K562 (cell line): ENCODE data around the gene ALX3. TPM values are rescaled to one million over a fixed set of nuclear protein-coding genes. Genes with fewer than 3 reads are reported as not detected.
"Not testable (repeated sequence)": the region's sequence is repeated elsewhere in the genome, so short reads cannot be mapped to it uniquely, and the experiment has no call there.

Experiments
- ATAC-seq: fragments of 200-7000 bp; cut with Tn5 transposase; 3 replicates; pipeline ENCODE4 v1.9.1; 2020; ENCODE audit warnings: moderate library complexity
- BruUV-seq: library from RNA; stranded (reverse); fragments of 400-500 nt; replicated peaks from 2 replicates; lab custom pipeline; 2021; lab: Mats Ljungman, UMichigan
- CTCF ChIA-PET: fragments of 300-600 bp; formaldehyde crosslinking; extraction: SDS; loops from one replicate; lab custom pipeline; 2021; ENCODE audit warnings: low intra/inter-chr PET ratio; lab: Yijun Ruan, JAX
- POLR2A ChIA-PET: fragments of 300-600, 350-650 bp; sonication (Branson Sonifier 250); formaldehyde crosslinking; extraction: SDS; loops from one replicate; lab custom pipeline; 2021; ENCODE audit warnings: antibody characterized with exemption, inconsistent platforms; lab: Yijun Ruan, JAX
- DNase-seq, 4 experiments: peaks; one replicate each; pipeline versions ENCODE4 v3.0.0 to v3.0.0-alpha.2; 2011 to 2018; ENCODE audit warnings: low spot score in 3 of 4, mixed read lengths in 3 of 4; ENCODE audit errors: extremely low read depth in 1 of 4
- FAIRE-seq: peaks from 2 replicates; lab custom pipeline; 2011; peaks lifted over from hg19 to GRCh38; lab: Jason Lieb, UNC
- H2AFZ ChIP-seq: 2 replicates; pipeline ENCODE4 v1.6.0; 2011; ENCODE audit warnings: low read depth, low read length, control low read depth, inconsistent platforms
- H3K27ac ChIP-seq: fragments of 200-600 bp; 3 replicates; pipeline ENCODE4 v1.8.0; 2011; ENCODE audit warnings: low read depth, mild to moderate bottlenecking, control low read depth, inconsistent platforms, low read length, moderate library complexity, mixed read lengths; ENCODE audit errors: extremely low read depth
- H3K27me3 ChIP-seq, 2 experiments: fragments of 300-600 bp in 1 of 2; 2 replicates in 1 of 2; 3 replicates in 1 of 2; pipeline versions ENCODE4 v1.6.0 to v1.8.0; 2011; ENCODE audit warnings: inconsistent platforms in 2 of 2, low read length in 2 of 2, mild to moderate bottlenecking in 1 of 2, mixed read lengths in 1 of 2, moderate library complexity in 1 of 2; ENCODE audit not compliant: control insufficient read depth in 2 of 2, insufficient read depth in 2 of 2
- H3K36me3 ChIP-seq: fragments of 300-600 bp; 3 replicates; pipeline ENCODE4 v1.8.0; 2011; ENCODE audit warnings: mild to moderate bottlenecking, low read length, inconsistent platforms; ENCODE audit not compliant: control insufficient read depth, insufficient read depth
- H3K4me1 ChIP-seq, 2 experiments: fragments of 200-600 bp in 1 of 2; replicated peaks in 1 of 2; 2 replicates in 1 of 2; 3 replicates in 1 of 2; pipeline versions ENCODE4 v1.5.1 to v1.8.0; 2011; ENCODE audit warnings: inconsistent platforms in 2 of 2, low read length in 2 of 2, mild to moderate bottlenecking in 1 of 2, mixed read lengths in 1 of 2, moderate library complexity in 1 of 2; ENCODE audit not compliant: control insufficient read depth in 2 of 2, insufficient read depth in 2 of 2
- H3K4me2 ChIP-seq: 2 replicates; pipeline ENCODE4 v1.6.1; 2011; ENCODE audit warnings: low read length, control low read depth, inconsistent platforms, mixed read lengths; ENCODE audit not compliant: insufficient read depth
- H3K4me3 ChIP-seq: fragments of 200-600 bp; sonication (generic), shearing (Covaris generic); 2 replicates; pipeline ENCODE4 v1.5.1; 2016; ENCODE audit warnings: control low read depth, inconsistent platforms
- H3K79me2 ChIP-seq: fragments of 200-600 bp; 3 replicates; pipeline ENCODE4 v1.8.0; 2011; ENCODE audit warnings: low read length, inconsistent platforms; ENCODE audit not compliant: control insufficient read depth, insufficient read depth
- H3K9ac ChIP-seq, 2 experiments: 2 replicates each; pipeline versions ENCODE4 v1.6.0 to v1.6.1; 2011; ENCODE audit warnings: low read depth in 2 of 2, low read length in 2 of 2, control low read depth in 1 of 2, inconsistent platforms in 1 of 2, mild to moderate bottlenecking in 1 of 2, mixed read lengths in 1 of 2; ENCODE audit not compliant: insufficient read depth in 1 of 2
- H3K9me1 ChIP-seq: one replicate; pipeline ENCODE4 v1.6.0; 2011; ENCODE audit warnings: inconsistent platforms, mild to moderate bottlenecking, low read length, moderate library complexity; ENCODE audit not compliant: control insufficient read depth, insufficient read depth
- H3K9me3 ChIP-seq: replicated peaks from 2 replicates; pipeline ENCODE4 v1.5.1; 2011; ENCODE audit warnings: low read depth, low read length, inconsistent platforms; ENCODE audit not compliant: control insufficient read depth, insufficient read depth
- H4K20me1 ChIP-seq: replicated peaks from 2 replicates; pipeline ENCODE4 v1.6.1; 2011; ENCODE audit warnings: low read length, inconsistent platforms, mixed read lengths; ENCODE audit not compliant: control insufficient read depth, insufficient read depth
- DACH1 ChIP-seq: fragments of 450-650 bp; IDR thresholded peaks from 2 replicates; pipeline ENCODE4 v1.6.1; 2018; ENCODE audit not compliant: partially characterized antibody
- ILK ChIP-seq: fragments of 450-650 bp; IDR thresholded peaks from 2 replicates; pipeline ENCODE4 v1.6.1; 2016; ENCODE audit warnings: missing genetic modification characterization, low read depth, mild to moderate bottlenecking, missing compliant biosample characterization, moderate library complexity, borderline replicate concordance
- MCM3 ChIP-seq: fragments of 450-650 bp; IDR thresholded peaks from 2 replicates; pipeline ENCODE4 v1.6.1; 2016
- MGA ChIP-seq: fragments of 450-650 bp; IDR thresholded peaks from 2 replicates; pipeline ENCODE4 v1.6.1; 2016; ENCODE audit warnings: mild to moderate bottlenecking, moderate library complexity
- TARDBP ChIP-seq: fragments of 450-650 bp; IDR thresholded peaks from 2 replicates; pipeline ENCODE4 v1.6.1; 2016
- TCF7 ChIP-seq: sonication (generic); IDR thresholded peaks from 2 replicates; pipeline ENCODE4 v1.6.1; 2016; ENCODE audit warnings: antibody characterized with exemption, borderline replicate concordance
- USF1 ChIP-seq: sonication (generic); formaldehyde crosslinking; IDR thresholded peaks from 2 replicates; pipeline ENCODE4 v1.9.0; 2022; ENCODE audit warnings: mild to moderate bottlenecking, missing genetic modification reagents
- WGBS: fragments of 100-300 bp; shearing (Covaris generic); methylation state at CpG from one replicate; pipeline ENCODE4 v1.1.6; 2016; ENCODE audit warnings: low coverage, mixed read lengths; ENCODE audit not compliant: insufficient coverage; ENCODE audit errors: missing lambda C conversion rate; 5-methylcytosine and 5-hydroxymethylcytosine counted together
- in situ Hi-C: fragments of 300-500 bp; cut with MboI; formaldehyde crosslinking; loops from 4 replicates; pipeline ENCODE4 v1.15.0; 2018; ENCODE audit warnings: inconsistent platforms, mixed read lengths
- intact Hi-C: fragments of 100-400 bp; cut with micrococcal nuclease; formaldehyde crosslinking; loops from 2 replicates; pipeline ENCODE4 v1.14.2; 2022
- polyA plus RNA-seq, 8 experiments: library from polyadenylated mRNA; depleted of rRNA in 4 of 8; stranded (reverse) in 5 of 8; unstranded in 3 of 8; fragments of >200 nt; fragmentation: Nextera tagmentation in 2 of 8; fragmentation: Illumina TruSeq in 1 of 8; extraction: Ambion mirVana in 2 of 8; extraction: Trizol in 1 of 8; gene quantifications; 2 replicates each; pipeline versions ENCODE4 v1.2.1 to v1.2.3, GENCODE V29; 2011 to 2014; ENCODE audit warnings: inconsistent platforms in 1 of 8, missing spikeins in 1 of 8
- total RNA-seq, 7 experiments: library from RNA; depleted of rRNA in 6 of 7; stranded (reverse); fragments of >200 nt in 6 of 7; fragmentation: Illumina TruSeq in 2 of 7; extraction: Trizol in 2 of 7; gene quantifications; 2 replicates each; pipeline versions ENCODE4 v1.2.1 to v1.2.3, GENCODE V29; 2011 to 2021; ENCODE audit warnings: low replicate concordance in 1 of 7

The ALX3 gene
- total and polyA plus RNA-seq, 9 of the 15 experiments (the other 6 are each of a cell fraction or from before 2014, with no cell fraction given), result not detected

- TF ChIP-seq MGA, result no peak
- no peak for TF ChIP-seq MCM3
- TF ChIP-seq ILK, result no peak
- no peak for TF ChIP-seq USF1 (CRISPR knock-in tag)
- no peak for TF ChIP-seq DACH1
- TF ChIP-seq TARDBP, result no peak
- TF ChIP-seq TCF7, result no peak
Observed at GRCh38 chr1:110081061-110081460, 10.6 kb upstream of the ALX3 start (continued).

GRCh38 chr1:110079995-110080394 lies 9.5 kb upstream of the ALX3 start:
- H3K4me3 ChIP-seq, H4K20me1 ChIP-seq, FAIRE-seq, intact Hi-C loops, POLR2A ChIA-PET, H3K9me1 ChIP-seq, DNase-seq, H3K36me3 ChIP-seq, H3K9ac ChIP-seq, H3K4me2 ChIP-seq, ATAC-seq, CTCF ChIA-PET, H3K9me3 ChIP-seq, H2AFZ ChIP-seq, BruUV-seq, H3K79me2 ChIP-seq, in situ Hi-C loops, H3K27ac ChIP-seq: not testable (repeated sequence)
- WGBS, result 10% methylated on average over 2 of the region's 2 CpGs
- peaks cover 21 to 60% of the 10 kb centered on the region in 2 experiments for H3K27me3 ChIP-seq
- peaks cover 0 to 12% of the 10 kb centered on the region in 2 experiments; a peak in 1 of 5 replicates for H3K4me1 ChIP-seq
